ENCODE measurements around the gene TSC22D1.
A peak's percentile ranks its signal among the peaks of the same experiment; 100 is the strongest.
"Not testable (repeated sequence)": the region's sequence is repeated elsewhere in the genome, so short reads cannot be mapped to it uniquely, and the experiment has no call there.

The TSC22D1 gene

GRCh38 chr13:44573071-44573470 is 3.1 kb downstream of the TSC22D1 start:
- DNase-seq (ENCODE audit: low read depth) = no peak

DNA sequence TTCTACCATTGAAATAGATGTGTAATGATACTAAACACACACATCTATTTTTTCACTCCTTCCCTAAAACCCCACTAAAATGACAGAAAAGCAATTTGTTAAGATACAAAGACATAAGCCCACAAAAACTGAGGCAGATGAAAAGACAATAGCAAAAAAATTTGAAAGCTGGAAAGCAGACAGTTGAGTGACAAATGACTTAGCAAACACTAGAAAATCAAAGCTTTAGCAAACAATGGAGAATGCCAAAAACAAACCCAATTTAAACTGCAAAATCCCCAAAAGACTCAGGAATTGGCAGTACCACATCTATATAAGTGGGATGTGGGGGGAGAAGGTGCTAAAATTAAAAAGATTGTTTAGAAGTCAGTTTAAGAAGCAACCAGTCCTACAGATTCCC is 9.5 kb downstream of the TSC22D1 start:
- DNase-seq (ENCODE audit: low read depth) = no peak

- DNase-seq (ENCODE audit: low read depth) = no peak
Observed at GRCh38 chr13:44565881-44566280, 10.2 kb downstream of the TSC22D1 start.

DNA sequence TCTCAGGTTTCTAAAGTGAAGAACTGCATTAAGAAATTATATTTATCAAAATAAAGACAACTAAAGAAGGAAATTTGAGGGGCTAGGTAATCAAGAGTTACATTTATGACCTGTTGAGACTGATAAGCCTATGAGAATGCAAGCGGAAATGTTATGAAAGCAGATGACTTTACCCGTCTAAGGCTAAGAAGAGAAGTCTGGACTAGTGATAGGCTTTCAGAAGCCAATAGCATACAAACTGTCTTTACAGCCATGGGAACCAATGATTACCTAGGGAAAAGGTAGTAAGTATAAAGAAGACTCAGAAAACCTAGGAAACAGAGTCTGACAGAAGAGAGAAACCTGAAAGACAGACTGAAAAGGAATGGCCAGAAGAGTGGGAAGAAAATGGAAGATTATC is 11.2 kb downstream of the TSC22D1 start:
- DNase-seq (ENCODE audit: low read depth) = no peak

DNA sequence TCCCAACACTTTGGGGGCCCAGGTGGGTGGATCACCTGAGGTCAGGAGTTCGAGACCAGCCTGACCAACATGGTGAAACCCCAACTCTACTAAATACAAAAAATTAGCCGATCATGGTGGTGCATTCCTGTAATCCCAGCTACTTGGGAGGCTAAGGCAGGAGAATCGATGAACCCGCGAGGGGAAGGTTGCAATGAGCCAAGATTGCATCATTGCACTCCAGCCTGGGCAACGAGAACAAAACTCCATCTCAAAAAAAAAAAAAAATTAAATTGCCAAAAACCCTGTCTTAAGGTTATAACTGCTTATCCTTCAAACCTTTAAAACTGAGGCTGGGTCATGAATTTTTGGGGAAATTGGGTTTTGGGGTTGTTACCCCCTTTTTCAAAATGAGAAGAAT is 13.3 kb downstream of the TSC22D1 start:
- not testable (repeated sequence) for DNase-seq (ENCODE audit: low read depth)

DNA sequence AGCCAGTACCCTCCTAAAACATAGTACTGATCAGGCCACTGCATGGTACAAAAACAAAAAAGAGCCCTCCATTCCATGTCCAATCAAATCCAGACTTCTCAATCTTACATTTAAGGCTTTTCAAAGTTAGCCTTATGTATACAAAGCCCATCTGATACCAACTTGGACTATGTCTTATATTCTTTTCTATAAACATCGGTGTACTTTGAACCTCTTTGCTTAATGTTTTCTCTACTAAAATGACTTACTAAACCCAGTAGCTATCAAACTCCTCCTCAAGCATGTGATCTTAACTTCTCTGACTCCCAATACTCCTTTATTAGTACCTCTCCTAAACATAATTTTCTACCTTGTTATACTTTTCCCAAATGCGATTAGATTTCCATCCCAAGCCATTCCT is 14.8 kb downstream of the TSC22D1 start:
- DNase-seq (ENCODE audit: low read depth) = no peak

GRCh38 chr13:44557986-44558385 is 18.1 kb downstream of the TSC22D1 start:
- no peak for DNase-seq (ENCODE audit: low read depth)

DNA sequence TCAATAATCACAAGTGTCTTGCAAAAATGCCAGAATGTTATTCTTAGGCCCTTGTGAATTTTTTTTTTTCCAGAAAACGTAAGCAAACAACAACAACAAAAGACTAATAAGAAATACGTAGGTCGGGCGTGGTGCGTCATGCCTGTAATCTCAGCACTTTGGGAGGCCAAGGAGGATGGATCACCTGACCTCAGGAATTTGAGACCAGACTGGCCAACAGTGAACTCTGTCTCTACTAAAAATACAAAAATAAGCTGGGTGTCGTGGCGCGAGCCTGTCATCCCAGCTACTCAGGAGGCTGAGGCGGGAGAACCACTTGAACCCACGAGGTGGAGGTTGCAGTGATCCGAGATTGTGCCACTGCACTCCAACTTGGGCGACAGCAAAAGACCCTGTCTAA is 20.9 kb downstream of the TSC22D1 start:
- no peak for DNase-seq (ENCODE audit: low read depth)

- DNase-seq (ENCODE audit: low read depth) = no peak
Observed at GRCh38 chr13:44549476-44549875, 26.7 kb downstream of the TSC22D1 start.

GRCh38 chr13:44546164-44546563 is 30.0 kb downstream of the TSC22D1 start:
- DNase-seq (ENCODE audit: low read depth) = no peak

DNA sequence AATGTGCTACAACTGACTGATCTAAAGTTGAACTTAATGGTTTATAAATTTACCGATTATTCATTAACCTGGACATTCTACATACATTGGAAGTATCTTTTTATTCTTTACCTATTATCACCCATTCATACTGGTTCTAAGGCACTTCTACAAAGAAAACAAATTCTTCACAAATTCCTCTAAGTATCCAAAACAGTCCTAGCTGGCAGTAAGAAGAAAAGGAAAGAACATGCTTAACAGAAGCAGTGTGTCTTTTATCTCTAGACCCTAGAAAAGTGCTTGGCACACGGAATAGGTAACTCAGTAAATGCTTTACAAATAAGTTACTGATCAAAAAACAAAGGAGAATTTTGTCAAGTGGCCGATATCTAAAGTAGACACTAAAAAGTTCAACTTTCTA is 32.8 kb downstream of the TSC22D1 start:
- no peak for DNase-seq (ENCODE audit: low read depth)

- no peak for DNase-seq (ENCODE audit: low read depth)
Observed at GRCh38 chr13:44542361-44542760, 33.8 kb downstream of the TSC22D1 start.

DNA sequence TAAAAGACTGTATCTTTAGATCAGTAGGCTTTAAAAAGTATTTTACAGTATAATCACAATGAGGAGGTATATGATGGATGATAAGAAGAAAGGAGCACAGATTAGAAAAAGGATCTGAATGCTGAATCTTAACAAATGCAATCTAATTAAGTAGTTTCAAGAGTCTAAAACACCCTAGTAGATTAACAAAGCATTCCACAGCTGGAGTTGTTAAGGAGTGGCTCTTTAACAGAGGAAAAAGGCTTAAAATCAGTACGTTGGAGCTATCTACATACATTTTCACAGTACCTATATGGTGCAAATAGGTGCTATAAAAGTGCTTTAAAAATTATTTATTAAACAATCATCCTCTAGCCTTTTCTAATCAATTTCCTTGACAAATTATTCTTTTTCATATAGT is 34.5 kb downstream of the TSC22D1 start:
- DNase-seq (ENCODE audit: low read depth) = no peak

DNA sequence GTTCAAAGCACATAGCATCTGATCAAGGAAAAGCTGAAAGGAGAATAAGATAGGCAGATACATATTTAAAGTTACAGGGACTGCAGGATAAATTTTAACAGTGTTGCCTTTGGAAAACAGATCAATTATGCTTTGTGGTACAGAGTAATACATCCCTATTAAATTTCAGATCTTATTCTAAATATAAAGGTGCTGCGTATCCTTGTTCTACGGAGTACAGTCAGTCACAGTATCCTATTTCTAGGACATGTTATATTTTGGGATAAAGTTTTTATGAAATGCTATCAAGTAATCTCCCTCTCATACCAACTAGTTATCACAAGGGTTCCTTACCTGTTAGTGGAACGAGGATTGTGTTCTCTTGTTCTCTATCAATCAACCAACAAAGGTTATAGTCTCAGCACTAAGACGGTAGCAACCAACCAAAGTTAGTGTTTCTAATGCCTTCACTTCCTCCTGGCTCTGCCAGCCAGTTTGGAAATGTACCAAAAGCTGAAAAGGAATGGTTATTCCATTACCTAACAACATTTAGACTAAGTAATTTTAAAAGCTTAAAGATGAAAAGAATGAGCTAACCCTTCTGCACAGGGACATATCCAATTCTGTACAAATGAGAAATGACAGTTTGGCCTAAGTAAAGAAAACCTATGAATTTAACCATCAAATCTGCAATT is 35.2 kb downstream of the TSC22D1 start:
- no peak for DNase-seq (ENCODE audit: low read depth)

- DNase-seq (ENCODE audit: low read depth) = no peak
Observed at GRCh38 chr13:44537248-44537647, 38.9 kb downstream of the TSC22D1 start.

DNA sequence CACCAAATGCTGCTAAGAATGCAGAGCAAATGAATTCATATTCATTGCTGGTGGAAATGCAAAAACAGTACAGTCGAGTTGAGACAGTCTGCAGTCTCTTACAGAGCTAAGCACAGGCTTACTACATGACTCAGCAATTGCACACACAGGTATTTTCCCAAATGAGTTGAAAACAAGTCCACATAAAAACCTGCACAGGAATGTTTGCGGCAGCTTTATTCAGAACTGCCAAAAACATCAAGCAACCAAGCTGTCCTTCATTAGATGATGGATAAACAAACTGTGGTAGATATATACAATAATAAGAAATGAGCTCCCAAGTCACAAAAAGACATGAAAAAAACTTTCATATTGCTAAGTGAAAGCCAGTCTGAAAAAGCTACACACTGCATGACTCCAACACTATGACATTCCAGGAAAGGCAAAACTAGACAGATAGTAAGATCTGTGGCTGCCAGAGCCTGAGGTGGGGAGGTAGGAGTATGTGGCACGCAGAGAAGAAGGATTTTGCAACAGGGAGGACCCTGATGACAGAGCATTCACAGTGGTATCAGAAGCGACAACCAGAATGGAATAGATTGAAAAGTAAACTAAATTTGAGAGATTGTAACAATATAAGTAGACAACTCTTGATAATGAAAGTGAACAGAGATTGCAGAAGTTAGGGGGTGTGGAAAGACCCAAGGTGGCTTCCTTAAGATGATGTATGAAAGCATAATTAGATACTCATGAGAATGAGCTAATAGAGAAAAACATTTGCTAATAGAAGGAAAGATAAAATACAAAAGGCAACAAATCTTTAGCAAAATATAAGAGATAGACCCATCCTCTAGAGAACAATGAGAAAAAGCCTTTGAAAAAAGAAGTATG is 52.7 kb downstream of the TSC22D1 start:
- peak; percentile 21 for DNase-seq (ENCODE audit: low read depth)

- no peak for DNase-seq (ENCODE audit: low read depth)
Observed at GRCh38 chr13:44519642-44520041, 56.5 kb downstream of the TSC22D1 start.

DNA sequence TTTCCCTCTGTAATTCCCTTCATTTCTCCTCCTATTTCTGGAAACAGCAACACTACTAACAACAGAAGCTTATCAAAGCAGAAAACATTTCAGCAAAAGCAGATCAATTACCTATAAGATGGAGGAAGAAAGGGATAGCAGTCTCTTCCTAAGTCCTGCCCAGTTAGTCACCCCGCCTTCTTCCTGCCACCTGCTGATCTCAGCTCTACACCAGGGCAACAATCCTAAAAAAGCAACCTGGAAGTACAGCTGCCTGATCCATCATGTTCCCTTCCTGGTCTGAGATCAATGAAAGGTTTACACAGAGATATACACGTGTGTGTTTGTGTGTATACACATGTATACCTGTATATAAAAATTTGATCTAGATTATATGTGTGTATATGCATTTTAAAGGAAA is 59.4 kb downstream of the TSC22D1 start:
- DNase-seq (ENCODE audit: low read depth) = no peak

DNA sequence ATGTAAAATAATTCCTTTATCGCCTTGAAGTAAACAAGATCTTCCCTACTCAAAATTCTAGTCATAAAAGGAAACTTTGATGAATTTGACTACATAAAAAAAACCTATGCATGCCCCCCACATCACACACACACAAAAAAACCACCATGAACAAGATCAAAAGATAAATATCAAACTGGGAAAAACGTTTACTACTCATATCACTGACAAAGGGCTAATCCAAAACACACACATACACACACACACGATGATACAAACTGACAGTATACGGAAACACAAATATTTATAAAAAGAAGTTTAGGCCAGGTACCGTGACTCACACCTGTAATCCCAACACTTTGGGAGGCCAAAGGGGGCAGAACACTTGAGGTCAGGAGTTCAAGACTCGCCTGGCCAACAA is 61.9 kb downstream of the TSC22D1 start:
- DNase-seq (ENCODE audit: low read depth) = no peak

GRCh38 chr13:44509853-44510252 is 66.3 kb downstream of the TSC22D1 start:
- DNase-seq (ENCODE audit: low read depth) = not testable (repeated sequence)

GRCh38 chr13:44508562-44509077 is 67.5 kb downstream of the TSC22D1 start:
- DNase-seq (ENCODE audit: low read depth) = no peak

DNA sequence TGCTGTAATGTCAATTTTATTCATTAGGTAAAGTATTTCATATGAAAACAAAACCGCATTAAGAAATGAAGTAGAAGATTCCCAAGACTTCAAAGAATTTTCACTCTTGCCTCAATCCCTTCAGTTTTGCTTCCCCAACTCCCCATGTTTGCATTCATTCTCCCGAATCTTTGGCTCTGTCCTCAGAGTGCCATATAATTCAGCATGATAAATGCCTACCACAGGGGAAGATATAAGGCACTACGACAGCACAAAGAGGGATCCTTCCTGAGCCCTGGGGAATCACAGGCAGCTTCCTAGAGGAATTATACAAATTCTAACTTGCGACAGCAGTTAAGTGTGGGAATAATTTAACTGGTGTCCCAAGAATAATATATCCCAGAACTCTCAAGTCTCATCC is 68.5 kb downstream of the TSC22D1 start:
- no peak for DNase-seq (ENCODE audit: low read depth)

DNA sequence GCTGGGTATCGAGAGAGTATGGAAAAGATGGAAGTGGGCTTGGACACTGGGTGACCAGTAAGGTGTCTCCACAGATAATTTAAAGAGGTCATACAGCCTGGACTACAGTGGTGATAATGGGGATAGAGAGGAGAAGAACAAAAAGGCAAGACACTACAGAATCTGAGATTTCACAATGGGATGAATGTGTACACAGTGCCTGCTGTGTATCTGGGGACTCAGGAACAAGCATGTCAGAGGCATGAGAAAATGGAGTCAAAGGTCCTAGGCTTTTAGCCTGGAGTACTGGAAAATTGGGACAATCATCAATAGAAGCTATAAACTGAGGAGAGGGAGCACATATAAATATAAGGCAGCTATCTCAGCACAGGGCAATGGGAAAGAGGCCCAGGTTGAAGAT is 69.4 kb downstream of the TSC22D1 start:
- no peak for DNase-seq (ENCODE audit: low read depth)
